ENCODE data around the gene OR2L13.
"Not testable (repeated sequence)": the region's sequence is repeated elsewhere in the genome, so short reads cannot be mapped to it uniquely, and the experiment has no call there.

Gene OR2L13, protein sequence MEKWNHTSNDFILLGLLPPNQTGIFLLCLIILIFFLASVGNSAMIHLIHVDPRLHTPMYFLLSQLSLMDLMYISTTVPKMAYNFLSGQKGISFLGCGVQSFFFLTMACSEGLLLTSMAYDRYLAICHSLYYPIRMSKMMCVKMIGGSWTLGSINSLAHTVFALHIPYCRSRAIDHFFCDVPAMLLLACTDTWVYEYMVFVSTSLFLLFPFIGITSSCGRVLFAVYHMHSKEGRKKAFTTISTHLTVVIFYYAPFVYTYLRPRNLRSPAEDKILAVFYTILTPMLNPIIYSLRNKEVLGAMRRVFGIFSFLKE

GRCh38 chr1:248094884-248095283 is at the start of gene OR2L13:
TSS of gene OR2L13 (plus strand) at chr1:248095184. CDS start at chr1:248099376, 4,192 bp downstream.
- no peak for DNase-seq

DNA sequence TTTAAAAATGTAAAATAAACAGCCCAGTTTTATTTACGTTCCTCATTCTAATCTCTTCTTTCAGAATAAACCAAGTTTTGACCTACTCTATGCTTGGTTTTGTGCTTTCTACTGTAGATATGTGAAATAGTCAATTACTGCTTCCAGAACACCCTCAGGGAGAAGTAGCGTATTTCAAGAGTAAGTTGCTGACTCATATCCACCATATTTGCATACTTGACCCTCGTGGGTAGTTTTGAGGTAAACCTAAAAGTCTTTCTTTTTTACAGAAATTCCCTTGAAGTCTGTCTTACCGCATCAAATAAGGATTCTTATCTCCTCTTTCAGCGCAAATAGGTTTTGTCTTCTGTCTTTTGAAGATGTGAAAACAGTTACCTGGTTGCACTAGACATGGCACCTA is 49.8 kb upstream of the OR2L13 start:
- no peak for DNase-seq

GRCh38 chr1:248046536-248046935 is 48.4 kb upstream of the OR2L13 start, which contains the start of gene OR2L3:
TSS of gene OR2L3 (plus strand) at chr1:248046836. CDS start at chr1:248060682, 13,846 bp downstream.
- DNase-seq = no peak

DNA sequence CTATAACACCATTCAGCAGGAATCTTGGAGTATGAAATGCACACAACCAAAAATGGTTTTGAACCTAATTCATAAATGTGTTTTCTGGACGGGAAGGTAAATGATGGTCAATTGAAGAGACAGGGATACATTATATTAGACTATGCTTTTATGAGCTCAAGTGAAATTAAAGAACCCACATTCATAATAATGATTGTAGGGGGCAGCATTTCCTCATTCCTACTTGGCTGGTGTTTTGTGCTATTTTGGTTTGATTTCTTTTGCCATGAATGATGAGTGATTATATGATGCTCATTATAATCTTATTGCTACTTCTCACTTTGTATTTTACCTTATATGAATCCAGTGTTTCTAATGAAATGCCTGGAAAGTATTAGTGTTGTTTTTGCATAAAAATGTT is 48.0 kb upstream of the OR2L13 start:
- no peak for DNase-seq

GRCh38 chr1:248054671-248055070 is 40.3 kb upstream of the OR2L13 start:
- DNase-seq = no peak

- DNase-seq = no peak
Observed at GRCh38 chr1:248055261-248055660, 39.7 kb upstream of the OR2L13 start.

DNA sequence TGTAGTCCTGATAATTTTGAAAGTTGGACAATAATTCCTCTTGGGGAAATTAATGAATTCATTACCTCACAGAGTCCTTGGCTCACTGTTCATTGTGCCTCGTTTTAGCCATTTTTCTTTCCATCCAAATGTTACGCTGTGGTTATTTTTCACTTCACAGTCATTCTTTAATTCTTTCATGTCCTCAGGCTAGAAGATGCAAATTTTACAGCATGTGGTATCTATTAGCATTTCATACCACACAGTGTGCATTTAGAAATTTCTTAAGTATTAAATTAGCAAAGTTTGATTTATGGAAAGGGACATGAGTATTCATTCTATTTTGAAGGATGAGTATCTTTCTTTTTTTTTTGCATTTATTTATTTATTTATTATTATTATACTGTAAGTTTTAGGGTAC is 29.9 kb upstream of the OR2L13 start:
- no peak for DNase-seq

- DNase-seq = no peak
Observed at GRCh38 chr1:248065604-248066003, 29.4 kb upstream of the OR2L13 start.

DNA sequence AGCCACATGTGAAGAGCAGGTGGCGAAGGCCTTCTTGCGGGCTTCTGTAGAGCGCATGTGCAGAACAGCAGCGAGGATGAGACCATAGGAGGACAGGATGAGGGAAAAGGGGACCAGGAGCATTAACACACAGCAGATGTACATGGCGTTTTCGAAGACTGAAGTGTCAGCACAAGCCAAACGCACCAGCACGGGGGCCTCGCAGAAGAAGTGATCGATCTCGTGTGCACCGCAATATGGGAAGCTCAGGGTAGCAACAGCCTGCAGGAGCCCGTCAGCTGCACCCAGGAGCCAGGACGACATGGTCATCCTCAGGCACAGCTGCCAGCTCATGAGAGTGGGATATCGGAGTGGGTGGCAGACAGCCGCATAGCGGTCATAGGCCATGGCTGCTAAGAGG is 11.1 kb upstream of the OR2L13 start:
- not testable (repeated sequence) for DNase-seq

DNA sequence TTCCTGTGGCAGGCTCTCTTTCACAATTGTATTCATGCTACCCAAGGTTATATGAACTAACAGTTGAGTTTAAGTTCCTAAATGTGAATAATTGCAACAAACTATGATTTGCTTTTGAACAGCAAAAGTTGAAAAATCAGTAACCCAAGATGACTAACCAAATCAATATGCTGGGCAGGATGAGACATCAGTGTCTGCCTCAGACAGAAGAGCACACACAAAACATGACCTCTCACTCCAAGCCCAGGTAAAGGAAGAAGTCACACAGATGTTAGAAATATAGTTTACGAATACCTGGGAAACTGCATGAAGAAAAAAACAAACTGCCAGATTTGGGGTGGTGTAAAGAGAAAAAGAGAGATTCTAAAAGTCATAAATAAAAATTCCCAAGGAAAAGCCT is 3.5 kb downstream of the OR2L13 start:
- DNase-seq = no peak

- DNase-seq = no peak
Observed at GRCh38 chr1:248102847-248103246, 7.9 kb downstream of the OR2L13 start.

DNA sequence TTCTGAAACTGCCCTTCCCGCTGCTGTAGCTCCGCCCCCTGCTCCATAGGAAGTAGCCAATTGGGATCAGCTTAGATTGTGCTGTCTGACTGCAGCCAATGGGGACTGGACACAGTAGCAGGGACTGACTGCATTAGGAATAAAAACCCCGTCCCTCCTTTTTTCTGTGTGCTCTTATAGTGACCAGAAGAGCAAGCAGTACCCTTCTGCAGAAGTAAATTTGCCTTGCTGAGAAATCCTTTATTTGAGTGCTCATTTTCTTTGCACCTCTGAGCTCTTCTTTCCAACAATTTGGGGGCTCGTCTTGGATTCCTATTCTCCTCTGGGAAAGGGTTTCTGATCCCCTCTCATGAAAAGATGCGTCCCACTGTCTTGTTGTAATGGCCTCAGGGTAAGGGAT is 16.2 kb downstream of the OR2L13 start:
- DNase-seq = no peak

DNA sequence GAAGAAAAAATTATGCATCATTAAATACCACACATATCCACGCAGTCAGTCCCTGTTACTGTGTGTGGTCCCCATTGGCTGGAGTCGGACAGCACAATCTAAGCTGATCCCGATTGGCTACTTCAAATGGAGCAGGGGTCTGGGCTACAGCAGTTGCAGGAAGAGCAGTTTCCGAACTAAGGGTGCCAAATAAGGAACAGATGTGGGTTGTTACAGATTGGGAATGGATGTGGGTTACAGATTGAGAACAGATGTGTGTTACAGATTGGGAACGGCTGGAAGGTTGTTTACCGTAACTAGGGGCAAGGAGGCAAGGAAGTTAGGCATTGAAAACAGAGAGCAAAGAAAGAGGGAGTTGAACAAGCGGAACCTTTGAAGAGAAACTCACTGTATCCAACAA is 19.9 kb downstream of the OR2L13 start:
- DNase-seq = no peak

- DNase-seq = no peak
Observed at GRCh38 chr1:248127653-248128052, 32.7 kb downstream of the OR2L13 start.

DNA sequence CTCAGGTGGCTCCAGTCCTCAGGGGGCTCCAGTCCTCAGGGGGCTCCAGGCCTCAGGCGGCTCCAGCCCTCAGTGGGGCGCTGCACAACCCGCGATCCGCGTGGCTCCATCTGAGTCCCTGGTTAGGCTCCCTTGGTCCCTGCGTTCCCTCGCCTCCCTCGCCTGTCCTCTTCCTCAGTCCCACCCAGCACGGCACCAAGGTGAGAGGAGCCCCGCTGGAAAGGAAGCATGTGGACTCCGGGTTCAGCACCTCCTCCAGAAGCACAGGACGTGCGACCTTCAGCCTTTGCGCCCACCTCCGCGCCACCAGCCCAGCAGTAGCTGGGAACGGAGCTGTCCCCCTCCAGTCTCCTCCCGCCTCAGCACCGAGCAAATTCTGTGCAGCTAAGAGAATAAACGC is 41.8 kb downstream of the OR2L13 start:
- DNase-seq = no peak

- no peak for DNase-seq
Observed at GRCh38 chr1:248140846-248141245, 45.9 kb downstream of the OR2L13 start.

DNA sequence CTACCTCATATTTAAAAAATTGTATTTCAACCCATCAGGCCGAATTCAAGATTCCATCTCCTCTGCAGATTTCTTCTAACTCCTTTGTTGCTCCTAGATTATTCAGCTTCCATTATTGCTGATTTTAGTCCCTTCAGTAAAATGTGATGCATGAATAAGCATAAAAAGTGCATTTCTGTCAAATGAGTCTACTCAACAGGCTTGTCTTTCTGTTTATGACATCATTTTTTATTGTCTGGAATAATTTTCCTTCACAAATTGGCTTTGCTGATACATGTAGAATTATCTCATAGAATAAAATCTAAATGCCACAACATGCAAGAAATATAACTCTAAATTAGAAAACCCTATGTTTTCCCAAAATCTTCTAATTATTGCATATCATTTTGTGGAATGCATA is 48.3 kb downstream of the OR2L13 start:
- DNase-seq = no peak

DNA sequence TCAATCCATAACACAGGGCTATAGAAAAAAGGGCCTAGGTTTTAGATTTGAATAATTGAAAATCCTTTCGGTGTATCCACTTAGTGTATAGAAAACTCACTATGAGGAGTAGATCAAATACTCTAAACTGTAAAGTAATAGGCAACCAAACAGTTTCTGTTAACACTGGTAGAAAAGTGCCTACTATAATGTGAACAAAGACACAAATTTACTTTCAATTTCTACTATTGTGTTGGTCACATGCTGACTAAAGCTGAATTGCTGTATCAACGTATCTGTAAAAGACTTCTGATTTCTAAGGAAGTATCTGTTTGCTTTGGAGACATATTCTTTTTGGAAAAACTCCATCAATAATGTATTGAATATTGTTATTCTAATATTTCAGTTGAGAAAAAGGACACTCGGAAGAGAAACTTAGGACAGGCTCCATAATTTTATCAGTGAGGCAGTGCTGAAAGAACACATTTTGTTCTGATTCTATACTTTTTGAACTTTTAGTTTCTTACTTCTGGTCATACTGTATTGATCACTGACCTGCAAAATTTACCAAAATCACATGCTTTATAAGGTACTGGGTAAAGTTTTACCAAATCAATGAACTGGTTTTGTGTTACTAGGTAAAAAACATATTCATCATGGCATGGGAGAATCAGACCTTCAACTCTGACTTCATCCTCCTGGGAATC is 49.7 kb downstream of the OR2L13 start, which contains the start of gene OR2M5:
TSS of gene OR2M5 (plus strand) at position 636 of the 686 bp plus-strand sequence. CDS start at position 636, 0 bp downstream.
- no peak for DNase-seq

Data from CD4-positive, alpha-beta T cell treated with Interleukin-10 for 1 hour (primary cell).